Mononuclear cell (primary cell): ENCODE data around the gene SEC16A. TPM values are rescaled to one million over a fixed set of nuclear protein-coding genes. Genes with fewer than 3 reads are reported as not detected.
A peak's percentile ranks its signal among the peaks of the same experiment; 100 is the strongest.

Experiments
- H3K27me3 ChIP-seq: 2 replicates; pipeline ENCODE4 v1.6.0; 2011; ENCODE audit warnings: low read length, control low read depth; ENCODE audit not compliant: insufficient read depth
- H3K4me1 ChIP-seq: 2 replicates; pipeline ENCODE4 v1.5.1; 2011; ENCODE audit warnings: mild to moderate bottlenecking, low read length, control low read depth; ENCODE audit not compliant: insufficient read depth
- H3K4me3 ChIP-seq: 2 replicates; pipeline ENCODE4 v1.5.1; 2011; ENCODE audit warnings: mild to moderate bottlenecking, low read length, moderate library complexity
- H3K9me3 ChIP-seq: 2 replicates; pipeline ENCODE4 v1.5.1; 2011; ENCODE audit warnings: low read depth, mild to moderate bottlenecking, control low read depth, low read length
- total RNA-seq: library from RNA; depleted of rRNA; stranded (reverse); fragments of >200 nt; gene quantifications from one replicate; pipeline ENCODE4 v1.2.3, GENCODE V29; 2012

The SEC16A gene
- total RNA-seq, 1 donor, result 38.0 TPM

DNA sequence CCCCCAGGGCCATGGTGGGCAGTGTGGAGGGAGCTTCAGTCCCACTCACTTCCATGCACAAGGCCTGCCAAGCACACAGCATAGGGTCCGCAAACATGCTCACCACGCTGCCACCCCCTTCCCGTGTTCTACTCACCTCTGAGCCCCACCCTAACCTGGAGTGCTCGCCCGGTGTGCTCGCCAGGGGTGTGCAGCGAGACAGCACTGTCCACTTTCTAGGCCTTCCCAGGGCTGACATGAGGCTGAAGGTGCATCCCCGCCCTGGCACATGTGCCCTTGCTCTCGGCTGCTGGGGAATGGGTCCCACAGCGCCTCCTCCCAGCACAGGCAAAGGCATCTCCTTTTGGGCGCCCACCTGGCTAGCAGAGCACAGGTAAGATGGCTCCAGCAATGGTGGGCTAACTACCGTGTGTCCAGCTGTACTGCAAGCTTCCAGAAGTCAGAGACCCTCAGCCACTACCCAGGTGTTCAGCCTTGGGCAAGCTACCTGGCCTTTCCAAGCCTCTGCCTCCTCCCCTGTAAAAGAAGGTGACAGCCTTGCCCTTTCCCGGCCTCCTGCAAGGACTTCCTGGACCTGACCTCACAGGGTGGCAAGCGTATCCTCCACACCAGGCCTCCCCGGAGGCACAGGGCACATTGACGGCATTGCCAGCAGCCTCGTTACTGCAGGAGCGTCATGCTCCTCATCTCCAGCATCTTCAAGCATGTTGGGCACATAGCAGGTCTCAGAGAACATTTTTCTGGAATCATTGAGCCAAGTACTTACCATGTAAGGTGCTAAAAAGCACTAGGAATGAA lies 4.2 kb upstream of the SEC16A start:
- Histone ChIP-seq H3K9me3 (no peaks in the 10 kb centered on the region), H3K4me3 (no peak overlapping the region), H3K27me3 (no peaks in the 10 kb centered on the region), H3K4me1 (peaks cover 21% of the 10 kb centered on the region)

GRCh38 chr9:136486131-136486530 lies 3.3 kb upstream of the SEC16A start:
- Histone ChIP-seq H3K4me3 (no peak overlapping the region), H3K4me1 (peaks cover 30% of the 10 kb centered on the region), H3K9me3 (no peaks in the 10 kb centered on the region), H3K27me3 (no peaks in the 10 kb centered on the region)

- H3K4me3 ChIP-seq, result no peak overlapping the region
- H3K4me1 ChIP-seq, result peaks cover 30% of the 10 kb centered on the region
- H3K27me3 ChIP-seq, result no peaks in the 10 kb centered on the region
- H3K9me3 ChIP-seq, result no peaks in the 10 kb centered on the region
Measured at GRCh38 chr9:136485049-136486045, 2.5 kb upstream of the SEC16A start.

DNA sequence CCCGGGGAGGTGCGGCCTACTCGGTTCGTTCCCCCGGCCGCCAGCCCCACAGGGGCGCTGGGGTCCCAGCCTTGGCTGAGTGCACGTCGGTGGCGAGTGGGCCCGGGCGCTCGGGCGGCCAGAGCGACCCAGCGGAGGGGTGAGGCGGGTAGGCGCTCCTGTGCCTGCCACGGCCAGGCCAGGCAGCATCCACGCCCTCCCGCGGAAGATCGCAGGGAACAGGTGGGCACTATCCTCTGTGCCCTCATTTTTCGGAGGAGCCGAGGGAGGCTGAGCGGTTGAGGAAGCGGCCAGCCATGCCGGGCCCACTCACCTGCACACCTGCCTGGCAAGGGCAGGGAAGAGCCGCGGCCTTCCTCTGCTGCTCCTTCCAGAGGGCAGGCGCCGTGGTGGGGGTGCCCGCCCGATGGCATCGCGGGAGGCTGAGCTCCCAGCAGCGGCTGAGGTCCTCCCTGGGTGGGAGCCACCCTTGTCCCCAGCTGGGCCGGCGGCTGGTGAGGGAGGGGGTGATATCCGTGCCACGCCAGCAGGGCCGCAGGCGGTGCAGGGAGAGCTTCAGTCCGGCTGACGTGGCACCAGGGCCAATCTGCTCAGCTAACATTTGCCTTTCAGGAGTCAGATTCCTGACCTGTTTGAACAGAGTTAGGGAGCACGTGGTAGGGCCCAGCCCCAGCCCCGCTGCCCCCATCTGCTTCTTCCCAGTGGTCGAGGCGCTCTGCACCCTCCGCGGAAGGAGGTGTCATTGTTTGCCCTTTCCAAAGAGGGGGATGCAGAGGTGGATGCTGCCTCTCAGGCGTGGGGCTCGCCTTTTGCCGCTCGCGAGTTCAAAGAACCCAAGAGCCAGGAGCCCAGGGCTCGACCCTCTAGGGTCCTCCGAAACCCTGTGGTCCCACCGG lies 1.6 kb upstream of the SEC16A start:
- H3K27me3 ChIP-seq, result no peaks in the 10 kb centered on the region
- H3K9me3 ChIP-seq, result no peaks in the 10 kb centered on the region
- peak overlapping the region; percentile 48 for H3K4me3 ChIP-seq

GRCh38 chr9:136483589-136484152 lies 831 bp upstream of the SEC16A start:
- Histone ChIP-seq H3K27me3 (no peaks in the 10 kb centered on the region), H3K4me3 (peak overlapping the region; percentile 48), H3K4me1 (peaks cover 35% of the 10 kb centered on the region), H3K9me3 (no peaks in the 10 kb centered on the region)

More for the DNA sequence above, 1.6 kb upstream of the SEC16A start:
- peaks cover 35% of the 10 kb centered on the region for H3K4me1 ChIP-seq

- Histone ChIP-seq H3K27me3 (no peaks in the 10 kb centered on the region), H3K4me1 (peaks cover 35% of the 10 kb centered on the region), H3K4me3 (peak overlapping the region; percentile 93), H3K9me3 (no peaks in the 10 kb centered on the region)
Measured at GRCh38 chr9:136482046-136482792, 621 bp downstream of the SEC16A start.

DNA sequence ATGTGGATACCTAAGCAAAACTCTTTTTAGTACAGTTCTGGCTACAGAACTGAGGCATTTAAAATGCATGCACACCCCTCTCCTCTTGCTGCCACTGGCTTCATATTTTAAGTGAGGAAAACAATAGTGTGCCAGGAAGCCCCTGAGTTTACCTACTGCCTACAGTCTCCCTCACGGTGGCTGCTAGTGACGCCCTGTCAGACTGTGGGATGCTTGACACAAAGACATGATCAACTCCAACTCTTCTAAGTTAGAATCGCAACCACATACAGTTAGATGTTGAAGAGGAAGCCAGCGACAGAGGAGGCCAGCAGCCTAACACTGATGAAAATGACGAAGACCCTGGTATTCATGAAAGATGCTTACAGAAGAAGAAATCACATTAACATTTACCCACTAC lies 1.3 kb downstream of the SEC16A start:
- Histone ChIP-seq H3K9me3 (no peaks in the 10 kb centered on the region), H3K27me3 (no peaks in the 10 kb centered on the region), H3K4me1 (peaks cover 35% of the 10 kb centered on the region), H3K4me3 (peak overlapping the region; percentile 93)

GRCh38 chr9:136476369-136477150 lies 6.3 kb downstream of the SEC16A start:
- Histone ChIP-seq H3K9me3 (no peaks in the 10 kb centered on the region), H3K27me3 (no peaks in the 10 kb centered on the region), H3K4me1 (peaks cover 9% of the 10 kb centered on the region), H3K4me3 (no peak overlapping the region)

DNA sequence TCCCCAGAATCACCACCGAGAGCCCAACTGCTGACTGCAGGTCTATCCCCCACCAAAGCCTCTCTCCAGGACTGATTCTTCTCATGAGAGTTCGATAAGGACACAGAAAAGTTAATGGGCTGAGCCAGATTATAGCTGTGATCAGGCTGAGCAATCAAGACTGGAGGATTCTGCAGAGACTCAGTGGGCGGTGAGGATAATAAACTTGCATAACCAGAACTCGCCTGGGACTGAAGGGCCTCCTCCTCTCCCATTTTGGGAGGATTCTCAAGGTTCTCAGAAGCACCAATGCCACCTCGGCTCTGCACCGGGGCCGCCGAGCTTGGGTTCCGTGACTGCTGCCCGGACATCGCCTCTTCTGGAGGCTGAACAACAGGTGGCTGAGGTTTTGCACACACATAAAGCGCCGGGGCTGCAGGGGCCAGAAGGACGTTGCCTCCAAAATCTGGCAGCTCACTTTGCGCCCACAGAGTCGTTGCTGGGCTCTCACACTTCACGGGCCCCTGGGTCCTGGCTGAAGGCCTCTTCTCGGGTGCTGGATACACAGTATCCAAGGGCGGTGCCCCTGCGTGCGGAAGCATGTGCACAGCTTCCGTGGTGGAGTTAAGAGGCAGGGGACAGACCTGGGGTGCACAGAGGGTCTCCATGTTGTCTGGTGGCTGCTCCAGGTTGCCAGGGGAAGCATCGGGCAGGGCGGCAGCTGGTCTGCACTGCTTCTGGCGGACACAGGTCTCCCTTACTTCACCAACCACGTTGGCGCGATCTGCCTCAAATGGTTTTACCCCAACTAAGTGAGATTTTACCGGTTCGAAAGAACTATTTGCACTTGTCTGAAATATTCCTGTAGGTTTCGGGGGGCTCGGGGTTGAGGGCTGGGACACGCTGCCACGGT lies 7.6 kb downstream of the SEC16A start:
- Histone ChIP-seq H3K4me3 (no peak overlapping the region), H3K4me1 (peaks cover 4% of the 10 kb centered on the region), H3K27me3 (no peaks in the 10 kb centered on the region), H3K9me3 (no peaks in the 10 kb centered on the region)

DNA sequence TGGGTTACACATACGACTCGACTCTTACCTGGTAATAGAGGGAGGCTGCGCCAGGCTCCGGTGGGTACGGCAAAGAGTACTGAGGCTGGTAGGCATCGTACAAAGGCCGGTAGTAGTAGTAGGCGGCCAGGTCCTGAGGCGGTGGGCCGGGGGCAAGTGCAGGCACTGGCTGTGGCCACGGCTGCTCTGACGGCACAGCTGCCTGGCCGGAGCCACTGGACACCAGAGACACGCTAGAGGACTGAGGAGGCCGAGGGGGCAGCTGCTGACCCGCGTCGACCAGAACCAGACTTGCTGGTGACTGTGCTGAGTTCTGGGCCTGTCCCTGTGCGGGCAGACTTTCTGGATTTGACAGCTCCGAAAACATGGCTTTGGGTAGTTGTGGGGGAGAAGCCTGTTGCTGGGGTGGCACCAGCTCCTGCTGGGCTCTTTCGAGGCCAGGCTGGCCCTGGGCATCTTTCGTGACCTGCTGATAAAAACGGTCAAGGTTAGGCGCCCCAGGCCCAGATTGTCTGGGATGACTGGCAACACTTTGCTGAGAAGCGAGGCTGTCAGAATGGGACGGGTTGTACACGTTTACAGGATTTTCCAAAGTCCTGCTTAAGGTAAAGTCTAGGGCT lies 8.7 kb downstream of the SEC16A start:
- no peaks in the 10 kb centered on the region for H3K9me3 ChIP-seq
- no peaks in the 10 kb centered on the region for H3K4me1 ChIP-seq
- H3K27me3 ChIP-seq, result no peaks in the 10 kb centered on the region
- no peak overlapping the region for H3K4me3 ChIP-seq

- no peaks in the 10 kb centered on the region for H3K27me3 ChIP-seq
Measured at GRCh38 chr9:136473354-136473721, 9.5 kb downstream of the SEC16A start.

GRCh38 chr9:136472640-136473353 lies 10.0 kb downstream of the SEC16A start:
- Histone ChIP-seq H3K27me3 (no peaks in the 10 kb centered on the region), H3K9me3 (no peaks in the 10 kb centered on the region), H3K4me1 (no peaks in the 10 kb centered on the region), H3K4me3 (no peak overlapping the region)

More at GRCh38 chr9:136473354-136473721, 9.5 kb downstream of the SEC16A start:
- Histone ChIP-seq H3K4me3 (no peak overlapping the region), H3K9me3 (no peaks in the 10 kb centered on the region), H3K4me1 (no peaks in the 10 kb centered on the region)
